ENCODE measurements around the gene ATP2B2.

DNA sequence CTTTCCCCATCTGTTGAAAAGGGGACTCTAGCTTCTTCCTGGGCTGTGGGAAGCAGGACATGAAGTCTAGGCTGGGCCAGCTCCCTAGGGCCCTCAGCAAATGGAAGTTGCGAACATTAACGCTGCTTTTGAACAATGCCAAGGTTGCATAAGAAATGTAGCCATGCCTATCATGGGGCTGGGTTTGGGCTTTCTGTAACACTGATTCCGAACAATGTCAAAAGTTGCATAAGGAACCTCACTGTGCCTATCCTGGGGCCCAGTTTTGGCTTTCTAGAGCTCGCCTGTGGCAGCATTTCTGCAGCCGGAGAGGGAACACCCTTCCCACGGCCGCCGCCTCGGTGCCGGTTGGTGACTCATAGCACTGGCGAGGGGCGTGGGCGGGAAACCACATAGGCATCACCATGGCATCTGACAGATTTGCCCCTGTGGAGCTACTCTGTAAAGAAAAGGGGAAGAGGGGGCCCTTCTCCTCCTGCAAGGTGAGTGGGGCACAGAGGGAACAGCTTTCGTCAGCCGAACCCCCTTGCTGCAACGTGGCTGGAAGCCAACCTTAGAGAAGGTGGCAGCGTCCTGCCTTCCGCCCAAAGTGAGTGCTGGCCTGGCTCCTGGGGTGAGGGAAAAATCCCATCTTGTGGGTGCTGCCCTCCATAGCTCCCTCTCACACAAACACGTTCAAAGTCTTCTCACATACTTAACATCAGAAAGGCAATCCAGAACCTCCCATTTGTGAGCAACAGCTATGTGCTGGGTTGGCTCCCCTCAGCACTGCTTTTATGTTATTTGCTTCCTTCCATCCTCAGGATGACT is 46.6 kb upstream of the ATP2B2 start:
- TF ChIP-seq, protein P1, sequence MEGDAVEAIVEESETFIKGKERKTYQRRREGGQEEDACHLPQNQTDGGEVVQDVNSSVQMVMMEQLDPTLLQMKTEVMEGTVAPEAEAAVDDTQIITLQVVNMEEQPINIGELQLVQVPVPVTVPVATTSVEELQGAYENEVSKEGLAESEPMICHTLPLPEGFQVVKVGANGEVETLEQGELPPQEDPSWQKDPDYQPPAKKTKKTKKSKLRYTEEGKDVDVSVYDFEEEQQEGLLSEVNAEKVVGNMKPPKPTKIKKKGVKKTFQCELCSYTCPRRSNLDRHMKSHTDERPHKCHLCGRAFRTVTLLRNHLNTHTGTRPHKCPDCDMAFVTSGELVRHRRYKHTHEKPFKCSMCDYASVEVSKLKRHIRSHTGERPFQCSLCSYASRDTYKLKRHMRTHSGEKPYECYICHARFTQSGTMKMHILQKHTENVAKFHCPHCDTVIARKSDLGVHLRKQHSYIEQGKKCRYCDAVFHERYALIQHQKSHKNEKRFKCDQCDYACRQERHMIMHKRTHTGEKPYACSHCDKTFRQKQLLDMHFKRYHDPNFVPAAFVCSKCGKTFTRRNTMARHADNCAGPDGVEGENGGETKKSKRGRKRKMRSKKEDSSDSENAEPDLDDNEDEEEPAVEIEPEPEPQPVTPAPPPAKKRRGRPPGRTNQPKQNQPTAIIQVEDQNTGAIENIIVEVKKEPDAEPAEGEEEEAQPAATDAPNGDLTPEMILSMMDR (IDR thresholded peaks at IDR 0.05) = no peak
- no peak for TF ChIP-seq EZH2 (IDR thresholded peaks at IDR 0.05; ENCODE audit: borderline replicate concordance, insufficient read depth, low read depth, low read length, poor library complexity, severe bottlenecking)

All from B cell (primary cell).